CD4-positive, alpha-beta T cell treated with Interleukin-2 at 100 ng/mL for 4 hours (primary cell): ENCODE results near the gene NCKAP1.

Experiments used
- DNase-seq: peaks from one replicate; pipeline ENCODE4 v3.0.0-alpha.2; 2020; ENCODE audit warnings: low spot score

The NCKAP1 gene

DNA sequence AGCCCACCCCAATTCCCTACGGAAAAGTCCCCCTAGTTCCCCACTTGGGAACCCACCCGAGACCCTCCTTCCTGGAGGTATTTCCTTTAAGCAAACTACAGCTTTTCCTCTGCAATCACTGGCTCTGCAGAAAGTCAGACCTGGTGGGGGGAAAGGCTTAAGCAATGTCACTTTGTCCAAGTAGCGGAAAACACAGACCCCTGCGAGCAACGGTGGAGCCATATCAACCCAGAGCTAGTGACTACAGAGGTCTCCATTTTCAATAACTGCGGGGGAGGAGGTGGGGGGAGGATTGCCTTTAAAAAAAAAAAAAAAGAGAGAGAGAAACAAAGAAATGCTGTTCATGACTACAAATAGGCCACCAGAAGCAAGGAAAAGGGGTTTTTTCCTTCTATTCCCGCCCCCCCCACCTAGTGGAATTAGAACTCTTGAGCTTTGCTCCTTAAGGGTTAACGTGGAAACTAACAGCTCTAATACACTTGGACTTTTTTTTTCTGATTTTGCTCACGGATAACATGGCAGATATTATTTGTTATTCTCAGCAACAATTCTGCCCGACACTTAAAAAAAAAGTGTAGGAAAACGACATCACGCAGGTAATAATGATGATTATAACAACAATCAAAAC is 170.7 kb downstream of the NCKAP1 start:
- no peak for DNase-seq

DNA sequence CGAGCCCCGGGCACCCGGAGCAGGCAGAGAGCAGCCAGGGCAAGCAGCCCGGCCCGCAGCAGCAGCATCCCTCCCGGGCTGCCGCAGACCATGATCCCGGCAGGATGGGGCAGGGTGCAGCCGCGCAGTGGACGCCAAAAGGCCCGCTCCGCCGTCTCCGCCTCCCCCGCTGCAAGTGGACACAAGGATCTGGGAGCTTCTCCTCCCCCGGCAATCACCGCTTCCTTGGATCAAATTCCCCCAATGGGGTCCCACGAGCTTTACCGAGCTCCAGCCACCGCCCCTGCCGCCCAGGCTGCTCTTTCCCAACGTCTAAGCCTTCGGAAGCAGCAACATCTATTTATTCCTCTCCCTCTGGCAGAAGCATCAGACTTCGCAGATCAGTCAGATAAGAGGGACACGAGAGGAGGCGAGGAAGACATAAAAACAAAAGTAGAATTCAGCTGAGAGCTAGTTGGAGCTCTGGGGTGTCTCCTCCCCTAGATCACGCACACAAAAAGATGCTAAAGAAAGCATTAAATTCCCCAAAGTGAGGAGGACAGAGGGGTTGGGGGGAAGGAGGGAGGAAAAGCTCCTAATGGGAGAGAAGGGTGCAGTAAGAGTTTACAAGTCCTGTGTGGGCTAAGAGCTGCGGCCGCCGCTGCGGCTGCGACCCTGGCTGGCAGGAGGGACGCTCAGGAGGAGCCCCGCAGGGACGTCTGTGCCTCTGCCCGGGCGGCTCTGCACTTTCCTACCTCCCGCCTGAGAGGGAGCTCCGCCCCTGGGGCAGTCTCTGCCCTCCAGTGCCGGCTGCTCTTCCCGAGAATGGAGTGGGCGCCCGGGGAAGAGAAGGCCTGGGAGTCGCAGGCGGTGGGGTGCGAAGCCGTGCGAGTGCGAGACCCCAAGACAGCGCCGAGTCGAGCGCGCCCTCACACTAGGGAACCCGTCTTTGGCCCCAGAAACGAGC is 171.5 kb downstream of the NCKAP1 start, which contains the start of gene FRZB:
FRZB (minus strand) TSS at position 177 of the 946 bp plus-strand sequence; CDS start at position 92, 85 bp downstream.
- no peak for DNase-seq

DNA sequence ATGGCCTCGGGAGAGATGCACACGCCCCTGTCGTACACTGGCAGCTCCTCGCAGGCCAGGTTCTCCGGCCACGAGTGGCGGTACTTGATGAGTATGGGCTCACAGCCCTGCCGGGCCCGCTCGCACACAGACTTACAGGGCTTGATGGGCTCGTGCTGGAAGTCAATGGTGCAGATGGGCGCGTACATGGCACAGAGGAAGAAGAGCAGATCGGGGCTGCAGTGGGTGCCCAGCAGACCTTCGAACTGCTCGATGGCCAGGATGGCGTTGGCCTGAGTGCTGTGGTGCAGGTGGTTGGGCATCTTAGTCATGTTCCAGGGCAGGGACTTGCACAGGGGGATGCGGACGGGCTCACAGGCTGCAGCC is 172.2 kb downstream of the NCKAP1 start:
- no peak for DNase-seq

DNA sequence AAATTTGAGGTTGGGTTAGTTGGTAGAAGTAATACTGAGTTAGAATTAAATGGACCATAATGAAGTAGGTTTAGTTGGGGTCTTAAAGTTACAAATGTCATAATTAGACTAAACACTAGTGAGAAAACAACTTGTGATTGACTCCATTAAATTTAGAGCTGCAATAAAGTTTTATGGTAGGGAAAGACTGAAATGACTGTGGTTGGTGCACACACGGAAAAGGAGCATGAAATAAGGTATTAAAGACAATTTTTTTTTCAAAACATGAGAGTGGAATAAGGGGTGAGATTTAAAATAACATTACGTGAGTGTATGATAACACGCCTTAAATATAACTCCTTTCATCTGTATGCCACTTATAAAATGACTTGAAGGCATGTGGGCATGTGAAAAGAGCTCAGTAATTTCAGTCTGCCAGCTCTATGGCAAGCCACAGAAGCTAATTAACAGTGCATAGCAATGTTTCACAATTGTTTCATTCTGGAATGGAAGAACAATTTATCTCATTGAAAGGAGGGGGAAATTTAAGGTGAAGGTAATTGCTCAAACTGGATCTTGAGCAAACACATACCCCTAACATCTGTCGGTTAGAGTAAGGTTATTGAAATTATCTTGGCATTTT is 173.2 kb downstream of the NCKAP1 start:
- no peak for DNase-seq

DNA sequence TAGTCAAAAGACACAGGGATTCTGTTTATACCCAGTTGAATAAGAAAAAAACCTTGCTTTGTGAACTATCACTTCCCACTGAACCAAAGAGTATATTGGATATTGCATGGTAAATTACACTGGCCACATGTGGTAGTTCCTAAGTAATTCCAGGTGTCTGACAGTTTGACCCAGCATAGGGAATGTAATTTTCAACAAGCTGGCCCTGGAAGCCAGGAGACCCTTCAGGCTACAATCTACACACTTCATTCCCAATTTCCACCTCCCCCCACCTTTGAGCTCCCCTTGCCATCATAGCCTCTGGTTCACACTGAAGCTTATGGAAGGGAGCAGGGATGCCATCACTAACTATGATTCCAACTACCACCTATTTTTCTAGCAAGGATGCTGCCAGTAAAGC is 174.6 kb downstream of the NCKAP1 start:
- no peak for DNase-seq

DNA sequence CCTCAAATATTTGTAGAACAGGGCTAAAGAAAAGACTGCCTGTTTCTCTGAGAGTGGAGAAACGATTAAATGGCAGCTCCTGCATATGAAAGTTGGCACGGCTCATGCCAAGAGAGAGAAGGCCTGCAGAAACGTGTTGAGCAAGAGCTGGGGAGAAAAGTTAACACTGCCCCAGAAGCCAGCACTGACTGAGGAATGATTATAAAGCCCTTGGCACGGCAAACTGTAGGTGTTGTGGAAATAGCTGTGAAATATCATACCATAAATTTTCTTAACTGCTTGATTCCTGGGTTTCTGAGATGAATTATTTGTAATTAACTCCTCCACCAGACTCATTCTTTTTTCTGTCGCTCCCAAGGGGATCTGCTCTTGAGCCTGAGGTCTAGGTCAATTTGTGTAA is 176.2 kb downstream of the NCKAP1 start:
- no peak for DNase-seq

DNA sequence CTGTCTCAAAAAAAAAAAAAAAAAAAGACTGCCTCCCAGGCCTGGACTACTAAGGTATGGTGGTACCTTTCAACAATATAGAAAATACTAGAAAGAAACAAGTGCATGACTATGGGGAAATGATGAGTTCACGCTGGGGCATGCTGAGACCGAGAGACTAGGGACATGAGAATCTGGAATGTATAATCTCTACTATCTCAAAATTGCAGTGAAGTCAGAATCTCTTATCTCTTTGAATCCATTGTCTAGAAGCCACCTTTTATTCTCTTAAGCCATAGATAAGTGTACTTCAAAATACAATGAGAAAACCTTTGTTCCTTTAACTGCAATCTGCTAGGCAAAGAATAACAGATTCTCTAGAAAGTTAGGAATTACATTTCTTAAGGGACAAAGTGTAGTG is 177.4 kb downstream of the NCKAP1 start:
- DNase-seq: no peak
